Neural progenitor cell (in vitro differentiated cells): ENCODE results near the gene UGT1A8.

Source experiments
- CTCF ChIP-seq: fragments of 200-600 bp; sonication (generic); IDR thresholded peaks from 2 replicates; pipeline ENCODE4 v1.5.1; 2017; ENCODE audit warnings: antibody characterized with exemption, mild to moderate bottlenecking
- EZH2 ChIP-seq: fragments of 200-600 bp; sonication (generic); IDR thresholded peaks from 2 replicates; pipeline ENCODE4 v1.6.1; 2017; ENCODE audit warnings: antibody characterized with exemption, mild to moderate bottlenecking, moderate library complexity

GRCh38 chr2:233778030-233778429, 160.6 kb downstream of the UGT1A8 start, which contains the start of gene MROH2A:
- TF ChIP-seq EZH2: no peak
- no peak for TF ChIP-seq CTCF
